ENCODE results near the gene ZFAND3. TPM values are rescaled to one million over a fixed set of nuclear protein-coding genes. Genes with fewer than 3 reads are reported as not detected.

The ZFAND3 gene
- polyA plus RNA-seq, 1 donor from 2014 or later: 19.7 TPM

DNA sequence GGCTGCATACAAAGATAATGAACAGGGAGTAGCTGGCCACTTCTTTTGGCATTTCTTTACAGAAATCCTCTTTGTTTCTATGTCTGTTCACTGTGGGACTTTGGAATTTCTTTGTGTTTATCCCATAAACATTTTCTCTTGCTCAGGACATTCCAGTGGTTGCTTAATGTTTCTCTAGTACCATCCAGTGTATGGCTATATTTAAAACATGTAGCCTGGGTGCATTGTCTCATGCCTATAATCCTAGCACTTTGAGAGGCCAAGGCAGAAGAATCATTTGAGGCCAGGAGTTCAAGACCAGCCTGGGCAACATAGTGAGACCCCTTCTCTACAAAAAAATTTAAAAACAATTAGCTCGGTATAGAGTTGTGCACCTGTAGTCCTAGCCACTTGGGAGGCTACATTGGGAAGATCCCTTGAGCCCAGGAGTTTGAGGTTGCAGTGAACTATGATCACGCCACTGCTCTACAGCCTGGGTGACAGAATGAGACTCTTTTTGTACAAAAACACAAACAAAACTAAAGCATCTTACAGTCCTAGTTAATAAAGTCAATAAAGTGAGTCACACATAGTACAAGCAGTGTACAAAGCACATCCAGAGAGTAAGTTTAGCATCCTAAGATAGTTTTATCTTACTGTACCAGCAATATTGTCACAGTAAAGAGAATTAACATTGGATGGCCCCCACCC lies 63.3 kb downstream of the ZFAND3 start:
- H3K9me3 ChIP-seq (ENCODE audit: low read length): no peaks in the 10 kb centered on the region
- no peaks in the 10 kb centered on the region for H3K9me2 ChIP-seq (ENCODE audit: insufficient read depth, low read length)
- H2AFZ ChIP-seq (ENCODE audit: low read depth, low read length): no peak overlapping the region
- TF ChIP-seq POLR2AphosphoS5 (IDR thresholded peaks at IDR 0.05): no peak
- TF ChIP-seq EZH2 (IDR thresholded peaks at IDR 0.05; ENCODE audit: borderline replicate concordance, insufficient read depth, low read length, poor library complexity, severe bottlenecking): no peak
- TF ChIP-seq TAF1 (IDR thresholded peaks at IDR 0.05; ENCODE audit: low read depth): no peak
- TF ChIP-seq MXI1 (conservative IDR thresholded peaks at IDR 0.05; ENCODE audit: poor library complexity, severe bottlenecking): no peak
- TF ChIP-seq EP300 (conservative IDR thresholded peaks at IDR 0.05; ENCODE audit: poor library complexity, severe bottlenecking): no peak
- TF ChIP-seq SMC3 (conservative IDR thresholded peaks at IDR 0.05; ENCODE audit: poor library complexity): no peak
- no peaks in the 10 kb centered on the region for H3K27me3 ChIP-seq (ENCODE audit: insufficient read depth, low read depth, low read length)
- H3K27ac ChIP-seq (ENCODE audit: low read length): no peak overlapping the region
- no peak overlapping the region for H3K9ac ChIP-seq (ENCODE audit: low read length)
- H3F3A ChIP-seq (ENCODE audit: insufficient read depth, low read length, poor library complexity, severe bottlenecking): no peaks in the 10 kb centered on the region
- no peak overlapping the region for H3K4me2 ChIP-seq (ENCODE audit: low read length)
- H3K36me3 ChIP-seq (ENCODE audit: insufficient read depth, low read length): no peaks in the 10 kb centered on the region
- peaks cover 15% of the 10 kb centered on the region for H3K79me2 ChIP-seq (replicated peaks; ENCODE audit: insufficient read depth, low read length)
- no peak overlapping the region for H3K4me3 ChIP-seq (ENCODE audit: low read length)
- no peaks in the 10 kb centered on the region for H4K20me1 ChIP-seq (ENCODE audit: insufficient read depth)

DNA sequence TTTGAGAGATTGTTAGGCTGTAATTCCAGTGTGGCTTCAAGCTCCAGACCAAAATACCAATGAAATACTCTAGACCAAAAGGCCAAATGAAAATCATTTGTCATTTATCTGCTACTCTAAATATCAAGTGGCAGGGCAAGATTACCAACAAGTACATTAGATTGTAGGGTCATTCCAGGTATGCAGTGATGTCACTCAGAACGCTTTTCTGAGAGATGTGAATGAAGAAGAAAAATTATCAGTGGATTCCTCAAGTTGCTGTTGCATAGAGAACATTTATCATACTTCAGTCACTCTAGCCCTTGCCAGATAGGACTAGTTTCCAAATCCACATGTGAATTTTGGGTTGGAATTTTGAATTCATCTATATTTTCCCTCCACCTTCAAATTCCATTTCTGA lies 65.0 kb downstream of the ZFAND3 start:
- H2AFZ ChIP-seq (ENCODE audit: low read depth, low read length): no peak overlapping the region
- peaks cover 11% of the 10 kb centered on the region for H3K79me2 ChIP-seq (replicated peaks; ENCODE audit: insufficient read depth, low read length)
- H3K36me3 ChIP-seq (ENCODE audit: insufficient read depth, low read length): no peaks in the 10 kb centered on the region
- TF ChIP-seq, protein P1, sequence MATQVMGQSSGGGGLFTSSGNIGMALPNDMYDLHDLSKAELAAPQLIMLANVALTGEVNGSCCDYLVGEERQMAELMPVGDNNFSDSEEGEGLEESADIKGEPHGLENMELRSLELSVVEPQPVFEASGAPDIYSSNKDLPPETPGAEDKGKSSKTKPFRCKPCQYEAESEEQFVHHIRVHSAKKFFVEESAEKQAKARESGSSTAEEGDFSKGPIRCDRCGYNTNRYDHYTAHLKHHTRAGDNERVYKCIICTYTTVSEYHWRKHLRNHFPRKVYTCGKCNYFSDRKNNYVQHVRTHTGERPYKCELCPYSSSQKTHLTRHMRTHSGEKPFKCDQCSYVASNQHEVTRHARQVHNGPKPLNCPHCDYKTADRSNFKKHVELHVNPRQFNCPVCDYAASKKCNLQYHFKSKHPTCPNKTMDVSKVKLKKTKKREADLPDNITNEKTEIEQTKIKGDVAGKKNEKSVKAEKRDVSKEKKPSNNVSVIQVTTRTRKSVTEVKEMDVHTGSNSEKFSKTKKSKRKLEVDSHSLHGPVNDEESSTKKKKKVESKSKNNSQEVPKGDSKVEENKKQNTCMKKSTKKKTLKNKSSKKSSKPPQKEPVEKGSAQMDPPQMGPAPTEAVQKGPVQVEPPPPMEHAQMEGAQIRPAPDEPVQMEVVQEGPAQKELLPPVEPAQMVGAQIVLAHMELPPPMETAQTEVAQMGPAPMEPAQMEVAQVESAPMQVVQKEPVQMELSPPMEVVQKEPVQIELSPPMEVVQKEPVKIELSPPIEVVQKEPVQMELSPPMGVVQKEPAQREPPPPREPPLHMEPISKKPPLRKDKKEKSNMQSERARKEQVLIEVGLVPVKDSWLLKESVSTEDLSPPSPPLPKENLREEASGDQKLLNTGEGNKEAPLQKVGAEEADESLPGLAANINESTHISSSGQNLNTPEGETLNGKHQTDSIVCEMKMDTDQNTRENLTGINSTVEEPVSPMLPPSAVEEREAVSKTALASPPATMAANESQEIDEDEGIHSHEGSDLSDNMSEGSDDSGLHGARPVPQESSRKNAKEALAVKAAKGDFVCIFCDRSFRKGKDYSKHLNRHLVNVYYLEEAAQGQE (IDR thresholded peaks at IDR 0.05; ENCODE audit: borderline replicate concordance): no peak
- TF ChIP-seq MXI1 (conservative IDR thresholded peaks at IDR 0.05; ENCODE audit: poor library complexity, severe bottlenecking) (no peak), EZH2 (IDR thresholded peaks at IDR 0.05; ENCODE audit: borderline replicate concordance, insufficient read depth, low read length, poor library complexity, severe bottlenecking) (no peak), CTCF (IDR thresholded peaks at IDR 0.05; ENCODE audit: poor library complexity, severe bottlenecking) (no peak), RAD21 (conservative IDR thresholded peaks at IDR 0.05) (no peak), TAF1 (IDR thresholded peaks at IDR 0.05; ENCODE audit: low read depth) (no peak), EP300 (conservative IDR thresholded peaks at IDR 0.05; ENCODE audit: poor library complexity, severe bottlenecking) (no peak), POLR2AphosphoS5 (IDR thresholded peaks at IDR 0.05) (no peak), SMC3 (conservative IDR thresholded peaks at IDR 0.05; ENCODE audit: poor library complexity) (no peak)
- no peak overlapping the region for H3K4me3 ChIP-seq (ENCODE audit: low read length)
- H3K9me2 ChIP-seq (ENCODE audit: insufficient read depth, low read length): no peaks in the 10 kb centered on the region
- H3K4me2 ChIP-seq (ENCODE audit: low read length): no peak overlapping the region
- H4K20me1 ChIP-seq (ENCODE audit: insufficient read depth): no peaks in the 10 kb centered on the region
- H3K9ac ChIP-seq (ENCODE audit: low read length): no peak overlapping the region
- H3K27me3 ChIP-seq (ENCODE audit: insufficient read depth, low read depth, low read length): no peaks in the 10 kb centered on the region
- no peaks in the 10 kb centered on the region for H3F3A ChIP-seq (ENCODE audit: insufficient read depth, low read length, poor library complexity, severe bottlenecking)
- no peaks in the 10 kb centered on the region for H3K9me3 ChIP-seq (ENCODE audit: low read length)
- H3K27ac ChIP-seq (ENCODE audit: low read length): no peak overlapping the region

Measured in neural cell (in vitro differentiated cells).